ENCODE measurements around the gene SRSF7. TPM values are rescaled to one million over a fixed set of nuclear protein-coding genes. Genes with fewer than 3 reads are reported as not detected.

SRSF7 gene
- total RNA-seq, 1 donor from 2014 or later, result 67.6 TPM

DNA sequence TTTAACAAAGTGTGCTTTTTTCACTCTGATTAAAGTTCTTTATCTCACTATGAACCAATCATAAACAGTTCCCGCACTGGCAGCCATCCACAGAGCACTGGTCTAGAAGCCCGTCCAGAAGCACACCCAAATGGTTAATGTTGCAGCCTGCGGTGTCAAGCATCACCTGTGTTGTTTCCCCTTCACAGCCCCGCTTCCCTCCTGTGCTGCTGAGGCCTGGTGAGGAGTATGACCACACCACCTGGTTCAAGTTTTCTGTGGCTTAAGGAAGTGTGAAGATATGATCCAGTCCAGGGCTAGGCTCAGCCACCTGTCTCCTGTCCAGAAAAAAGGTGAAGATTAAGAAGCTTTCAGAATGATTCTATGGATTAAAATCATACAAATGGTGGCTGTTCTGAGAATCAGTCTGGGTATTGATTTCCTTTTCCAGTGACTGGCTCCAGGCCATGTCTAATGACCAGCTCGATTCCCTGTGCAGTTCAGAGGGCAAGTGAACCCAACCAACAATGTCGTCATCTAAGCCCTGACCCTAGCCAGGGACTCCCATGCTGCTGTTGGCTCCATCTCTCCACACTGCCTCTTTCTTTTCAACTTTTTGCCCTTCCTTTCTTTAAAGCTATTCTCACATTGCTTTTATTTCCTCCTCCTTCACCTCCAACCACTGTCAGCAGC, 17.7 kb downstream of the SRSF7 start:
- Histone ChIP-seq H3K36me3 (ENCODE audit: control insufficient read depth, insufficient read depth, low read length) (no peaks in the 10 kb centered on the region), H3K27me3 (ENCODE audit: control insufficient read depth, insufficient read depth, low read length) (no peaks in the 10 kb centered on the region), H3K4me3 (ENCODE audit: low read depth, low read length) (no peak overlapping the region)
- TF ChIP-seq, protein P1, sequence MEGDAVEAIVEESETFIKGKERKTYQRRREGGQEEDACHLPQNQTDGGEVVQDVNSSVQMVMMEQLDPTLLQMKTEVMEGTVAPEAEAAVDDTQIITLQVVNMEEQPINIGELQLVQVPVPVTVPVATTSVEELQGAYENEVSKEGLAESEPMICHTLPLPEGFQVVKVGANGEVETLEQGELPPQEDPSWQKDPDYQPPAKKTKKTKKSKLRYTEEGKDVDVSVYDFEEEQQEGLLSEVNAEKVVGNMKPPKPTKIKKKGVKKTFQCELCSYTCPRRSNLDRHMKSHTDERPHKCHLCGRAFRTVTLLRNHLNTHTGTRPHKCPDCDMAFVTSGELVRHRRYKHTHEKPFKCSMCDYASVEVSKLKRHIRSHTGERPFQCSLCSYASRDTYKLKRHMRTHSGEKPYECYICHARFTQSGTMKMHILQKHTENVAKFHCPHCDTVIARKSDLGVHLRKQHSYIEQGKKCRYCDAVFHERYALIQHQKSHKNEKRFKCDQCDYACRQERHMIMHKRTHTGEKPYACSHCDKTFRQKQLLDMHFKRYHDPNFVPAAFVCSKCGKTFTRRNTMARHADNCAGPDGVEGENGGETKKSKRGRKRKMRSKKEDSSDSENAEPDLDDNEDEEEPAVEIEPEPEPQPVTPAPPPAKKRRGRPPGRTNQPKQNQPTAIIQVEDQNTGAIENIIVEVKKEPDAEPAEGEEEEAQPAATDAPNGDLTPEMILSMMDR (IDR thresholded peaks at IDR 0.05; ENCODE audit: insufficient read depth, low read length, poor library complexity, severe bottlenecking), result no peak
- DNase-seq (ENCODE audit: low read depth), result no peak

DNA sequence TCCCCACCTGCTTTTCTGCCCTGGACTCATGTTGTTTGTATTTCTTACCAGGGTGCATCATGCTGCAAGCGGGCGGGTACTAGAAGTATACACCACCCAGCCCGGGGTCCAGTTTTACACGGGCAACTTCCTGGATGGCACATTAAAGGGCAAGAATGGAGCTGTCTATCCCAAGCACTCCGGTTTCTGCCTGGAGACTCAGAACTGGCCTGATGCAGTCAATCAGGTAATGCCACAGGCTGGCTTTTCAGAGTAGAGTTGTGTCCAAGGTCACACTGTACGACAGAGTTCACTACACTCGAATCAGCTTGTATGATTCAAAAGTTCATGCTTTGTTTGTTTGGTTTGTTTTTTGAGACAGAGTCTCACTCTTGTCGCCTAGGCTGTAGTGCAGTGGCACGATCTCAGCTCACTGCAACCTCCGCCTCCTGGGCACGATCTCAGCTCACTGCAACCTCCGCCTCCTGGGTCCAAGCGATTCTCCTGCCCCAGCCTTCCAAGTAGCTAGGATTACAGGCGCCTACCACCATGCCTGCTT, 19.4 kb downstream of the SRSF7 start:
- no peaks in the 10 kb centered on the region for H3K36me3 ChIP-seq (ENCODE audit: control insufficient read depth, insufficient read depth, low read length)
- H3K4me3 ChIP-seq (ENCODE audit: low read depth, low read length), result no peak overlapping the region
- DNase-seq (ENCODE audit: low read depth), result no peak
- TF ChIP-seq, protein P1 (IDR thresholded peaks at IDR 0.05; ENCODE audit: insufficient read depth, low read length, poor library complexity, severe bottlenecking), result no peak
- no peaks in the 10 kb centered on the region for H3K27me3 ChIP-seq (ENCODE audit: control insufficient read depth, insufficient read depth, low read length)

DNA sequence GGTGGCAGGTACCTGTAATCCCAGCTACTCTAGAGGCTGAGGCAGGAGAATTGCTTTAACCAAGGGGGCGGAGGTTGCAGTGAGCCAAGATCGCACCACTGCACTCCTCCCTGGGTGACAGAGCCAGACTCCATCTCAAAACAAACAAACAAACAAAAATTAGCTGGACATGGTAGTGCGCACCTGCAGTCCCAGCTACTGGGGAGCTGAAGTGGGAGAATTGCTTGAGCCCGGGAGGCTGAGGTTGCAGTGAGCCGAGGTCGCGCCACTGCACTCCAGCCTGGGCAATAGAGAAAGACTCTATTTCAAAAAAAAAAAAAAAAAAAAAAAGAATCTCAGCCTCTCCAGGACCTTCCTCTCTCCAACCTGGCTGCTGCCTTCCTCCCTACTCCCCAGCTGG, 20.1 kb downstream of the SRSF7 start:
- no peaks in the 10 kb centered on the region for H3K36me3 ChIP-seq (ENCODE audit: control insufficient read depth, insufficient read depth, low read length)

DNA sequence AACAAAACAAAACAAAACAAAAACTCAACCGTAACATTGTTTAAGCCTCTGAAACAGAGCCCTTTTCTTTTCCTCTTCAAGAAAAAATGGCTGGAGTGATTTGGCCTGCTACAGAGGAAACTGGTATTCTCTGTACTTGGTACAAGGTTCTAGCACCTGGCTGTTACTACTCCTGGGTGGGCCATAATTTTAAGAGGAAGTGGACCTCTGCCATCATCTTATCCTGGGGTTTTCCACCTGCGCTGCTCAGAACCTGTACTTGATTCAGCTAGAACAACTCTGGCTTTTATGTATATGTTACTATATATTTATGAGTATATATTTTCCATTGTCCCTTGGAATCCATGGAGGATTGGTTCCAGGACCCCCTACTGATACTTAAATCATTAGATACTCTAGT, 22.5 kb downstream of the SRSF7 start:
- Histone ChIP-seq H3K27me3 (ENCODE audit: control insufficient read depth, insufficient read depth, low read length) (no peaks in the 10 kb centered on the region), H3K36me3 (ENCODE audit: control insufficient read depth, insufficient read depth, low read length) (no peaks in the 10 kb centered on the region), H3K4me3 (ENCODE audit: low read depth, low read length) (no peak overlapping the region)
- TF ChIP-seq, protein P1 (IDR thresholded peaks at IDR 0.05; ENCODE audit: insufficient read depth, low read length, poor library complexity, severe bottlenecking), result no peak
- no peak for DNase-seq (ENCODE audit: low read depth)

More for the DNA sequence above, 20.1 kb downstream of the SRSF7 start:
- Histone ChIP-seq H3K27me3 (ENCODE audit: control insufficient read depth, insufficient read depth, low read length) (no peaks in the 10 kb centered on the region), H3K4me3 (ENCODE audit: low read depth, low read length) (no peak overlapping the region)
- no peak for DNase-seq (ENCODE audit: low read depth)
- TF ChIP-seq, protein P1 (IDR thresholded peaks at IDR 0.05; ENCODE audit: insufficient read depth, low read length, poor library complexity, severe bottlenecking), result no peak

DNA sequence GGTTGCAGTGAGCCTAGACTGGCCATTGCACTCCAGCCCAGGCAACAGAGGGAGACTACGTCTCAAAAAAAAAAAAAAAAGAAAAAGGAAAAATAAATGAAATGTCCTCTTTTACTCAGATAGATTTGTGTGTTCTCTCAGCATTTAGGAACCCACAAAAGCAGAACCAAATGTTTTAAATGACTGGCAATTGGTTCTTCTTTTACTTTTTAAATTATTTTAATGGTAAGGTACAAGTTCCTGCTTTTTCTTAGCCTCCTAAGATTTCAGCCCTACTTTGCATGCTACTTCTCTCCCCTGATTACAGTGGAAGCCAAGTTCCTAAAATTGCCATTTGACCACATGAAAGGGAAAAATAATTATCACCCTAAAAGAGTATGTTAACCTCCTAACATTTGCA, 23.5 kb downstream of the SRSF7 start:
- Histone ChIP-seq H3K36me3 (ENCODE audit: control insufficient read depth, insufficient read depth, low read length) (no peaks in the 10 kb centered on the region), H3K4me3 (ENCODE audit: low read depth, low read length) (no peak overlapping the region), H3K27me3 (ENCODE audit: control insufficient read depth, insufficient read depth, low read length) (peaks cover 2% of the 10 kb centered on the region)
- DNase-seq (ENCODE audit: low read depth), result no peak
- TF ChIP-seq, protein P1 (IDR thresholded peaks at IDR 0.05; ENCODE audit: insufficient read depth, low read length, poor library complexity, severe bottlenecking), result no peak

DNA sequence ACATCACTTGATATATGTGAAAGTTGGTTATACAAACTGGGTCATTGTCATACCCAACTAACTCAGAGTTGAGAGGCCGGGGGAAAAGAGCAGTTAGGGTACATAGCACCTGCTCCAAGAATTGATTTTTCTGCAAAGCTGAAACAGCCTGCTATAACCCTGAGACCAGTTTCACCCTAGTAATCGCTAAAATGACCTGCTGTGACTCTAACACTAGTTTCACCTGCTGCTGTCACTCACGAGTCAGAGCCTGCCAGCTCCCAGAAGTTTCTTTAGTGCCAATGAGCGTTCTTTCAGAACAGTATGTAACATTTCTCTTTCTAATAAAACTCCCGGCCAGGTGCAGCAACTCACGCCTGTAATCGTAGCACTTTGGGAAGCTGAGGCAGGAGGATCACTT, 28.0 kb downstream of the SRSF7 start:
- Histone ChIP-seq H3K4me3 (ENCODE audit: low read depth, low read length) (no peak overlapping the region), H3K27me3 (ENCODE audit: control insufficient read depth, insufficient read depth, low read length) (peaks cover 2% of the 10 kb centered on the region), H3K36me3 (ENCODE audit: control insufficient read depth, insufficient read depth, low read length) (no peaks in the 10 kb centered on the region)
- DNase-seq (ENCODE audit: low read depth), result no peak
- TF ChIP-seq, protein P1 (IDR thresholded peaks at IDR 0.05; ENCODE audit: insufficient read depth, low read length, poor library complexity, severe bottlenecking), result no peak

Measured in kidney epithelial cell (primary cell).